GM19397 (cell line): ENCODE measurements around the gene GBP7.

Source experiments
- ATAC-seq: cut with Tn5 transposase; IDR thresholded peaks from one replicate; pipeline ENCODE4 v1.9.1; 2021; ENCODE audit warnings: mild to moderate bottlenecking, moderate library complexity; ENCODE audit not compliant: unreplicated experiment

The GBP7 gene

DNA sequence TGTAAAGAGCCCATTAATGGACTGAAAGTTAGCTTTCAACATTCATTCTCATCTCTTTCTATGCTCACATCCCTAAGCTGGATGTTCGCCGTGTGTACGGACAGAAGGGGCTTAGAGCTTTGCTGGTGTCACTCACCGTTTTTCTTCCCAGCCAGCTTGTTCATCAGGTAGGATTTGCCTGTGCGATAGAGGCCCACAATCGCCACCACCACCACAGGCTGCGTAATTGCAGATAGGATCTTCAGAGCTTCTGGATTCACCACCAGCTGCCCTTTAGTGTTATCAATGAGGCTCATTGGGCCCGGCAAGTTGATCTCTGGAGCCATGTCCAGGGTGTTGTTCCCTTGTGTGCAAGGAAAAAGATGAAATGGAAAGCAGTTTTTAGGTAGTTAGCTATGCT, 54.2 kb downstream of the GBP7 start:
- no peak for ATAC-seq

DNA sequence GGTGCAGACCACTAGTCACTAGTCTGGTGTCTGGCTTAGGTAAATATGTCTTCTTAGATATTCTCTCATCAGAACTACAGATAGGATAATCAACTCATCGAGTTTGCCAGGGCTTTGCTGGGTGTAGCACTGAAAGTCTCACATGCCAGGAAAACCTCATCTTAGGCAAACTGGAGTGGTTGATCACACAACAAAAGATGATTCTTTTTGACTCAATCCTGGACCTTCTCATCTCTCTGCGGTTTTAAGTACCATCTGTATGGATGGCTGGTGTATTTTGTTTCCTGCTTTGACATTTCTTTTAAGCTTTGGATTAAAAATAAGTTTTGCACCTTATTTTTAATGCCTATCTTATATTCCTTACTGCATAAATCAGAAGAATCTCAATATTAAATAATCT, 61.1 kb downstream of the GBP7 start:
- ATAC-seq = no peak

DNA sequence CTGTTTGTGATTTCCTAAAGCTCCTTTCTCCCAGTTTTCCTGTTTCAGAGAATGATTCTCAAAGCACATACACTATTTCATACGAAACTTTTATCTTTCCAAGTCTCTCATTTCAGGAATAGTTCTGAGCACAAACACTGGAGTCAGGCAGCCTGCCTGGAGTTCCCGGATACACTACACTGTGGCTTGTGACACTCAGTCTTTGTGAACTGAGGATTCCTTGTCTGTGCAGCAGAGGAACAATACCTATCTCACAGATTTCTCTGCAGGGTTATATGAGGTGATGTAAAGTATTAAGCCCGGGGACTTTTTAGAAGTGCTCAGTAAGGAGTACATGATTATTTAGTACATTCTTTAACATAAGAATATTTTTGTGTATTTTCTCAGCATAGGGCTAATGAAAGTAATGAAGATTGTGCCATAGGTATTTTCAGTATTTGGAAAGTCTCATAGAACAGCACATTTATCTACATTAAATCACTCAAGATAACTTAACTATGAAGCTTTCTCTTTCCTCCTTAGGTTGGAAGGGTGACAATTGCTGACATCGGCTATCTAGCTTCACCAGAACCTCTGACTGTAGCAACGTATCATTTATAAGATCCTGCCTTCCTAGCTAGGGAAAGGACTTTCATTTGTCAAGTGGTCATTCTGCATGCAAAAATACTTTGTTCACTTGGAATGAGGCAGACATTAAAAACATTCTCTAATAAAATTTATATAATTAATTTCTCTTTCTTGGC, 62.8 kb downstream of the GBP7 start:
- no peak for ATAC-seq

DNA sequence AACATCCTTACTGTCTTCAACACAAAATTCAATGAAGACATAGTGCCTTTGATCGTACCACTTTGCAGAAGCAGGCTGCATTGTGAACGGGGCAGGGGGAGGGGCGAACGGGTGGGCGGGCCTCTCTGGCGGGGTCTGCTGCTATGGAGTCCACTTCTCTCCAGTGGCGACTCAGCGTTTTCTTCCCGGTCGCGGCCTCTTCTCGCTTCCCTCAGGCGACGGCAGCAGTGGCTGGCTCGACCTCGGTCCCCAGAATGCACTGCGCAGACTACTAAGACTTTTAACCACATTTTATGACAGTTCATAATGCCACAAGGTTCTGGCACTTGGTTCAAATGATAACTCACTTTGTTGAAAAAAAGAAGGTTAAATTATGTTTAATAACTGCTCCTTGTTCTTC, 71.1 kb downstream of the GBP7 start:
- no peak for ATAC-seq

DNA sequence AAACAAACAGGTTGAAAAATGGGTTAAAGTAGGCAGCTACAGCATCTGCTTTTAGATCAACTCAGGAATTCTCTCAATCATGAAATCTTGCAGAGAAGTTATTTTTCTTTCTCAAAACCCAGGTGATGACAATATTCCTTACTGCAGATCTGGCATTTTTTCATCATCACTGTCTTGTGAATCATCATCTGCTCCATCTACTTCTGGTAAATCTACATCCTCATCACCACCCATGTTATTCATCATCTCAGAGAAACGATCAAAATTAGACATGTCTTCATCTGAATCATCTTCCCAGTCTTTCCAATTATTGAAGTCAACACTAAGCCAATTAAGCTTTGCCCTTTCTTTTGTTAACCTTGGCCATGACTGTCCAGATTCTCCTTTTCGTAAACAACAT, 71.7 kb downstream of the GBP7 start:
- ATAC-seq = no peak

DNA sequence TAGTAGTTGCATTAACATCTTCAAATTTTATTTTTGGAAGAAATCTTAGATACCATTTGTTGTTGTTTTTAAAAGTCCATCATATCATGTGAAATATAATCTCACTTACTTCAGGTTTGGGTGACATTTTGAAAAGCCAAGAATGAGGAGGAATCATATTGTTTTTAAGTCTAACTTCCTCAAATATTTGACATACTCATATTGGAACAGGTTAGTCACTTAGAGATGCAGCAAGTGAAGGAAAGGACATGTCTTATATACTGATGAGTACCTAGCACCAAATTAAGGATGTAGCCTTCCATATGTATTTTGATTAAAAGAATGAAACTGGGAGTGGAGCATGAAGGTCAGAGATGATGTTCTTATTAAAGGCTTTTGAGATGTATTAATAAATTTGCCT, 73.8 kb downstream of the GBP7 start:
- ATAC-seq = no peak

GRCh38 chr1:89100412-89100811, 75.4 kb downstream of the GBP7 start:
- no peak for ATAC-seq

DNA sequence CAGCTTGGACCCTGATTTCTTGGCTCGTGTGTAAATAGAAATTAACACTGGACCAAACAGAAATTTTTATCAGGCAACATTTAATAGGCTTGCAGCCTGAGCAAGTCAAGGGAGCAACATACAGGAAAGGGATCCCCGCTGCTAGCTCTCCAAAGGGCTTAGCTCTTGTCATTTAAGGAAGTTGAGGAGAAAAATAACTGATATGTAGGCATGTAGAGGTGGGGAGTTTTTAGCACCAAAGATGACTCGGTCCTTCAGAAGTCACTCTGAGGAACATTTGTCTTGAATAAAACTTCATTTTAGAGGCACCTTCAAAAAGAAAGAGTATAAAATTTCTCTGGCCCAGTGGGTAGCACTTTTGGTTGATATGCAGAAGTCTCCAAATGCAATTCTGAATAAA, 76.9 kb downstream of the GBP7 start:
- no peak for ATAC-seq

- ATAC-seq = no peak
Observed at GRCh38 chr1:89095737-89096136, 80.1 kb downstream of the GBP7 start.

DNA sequence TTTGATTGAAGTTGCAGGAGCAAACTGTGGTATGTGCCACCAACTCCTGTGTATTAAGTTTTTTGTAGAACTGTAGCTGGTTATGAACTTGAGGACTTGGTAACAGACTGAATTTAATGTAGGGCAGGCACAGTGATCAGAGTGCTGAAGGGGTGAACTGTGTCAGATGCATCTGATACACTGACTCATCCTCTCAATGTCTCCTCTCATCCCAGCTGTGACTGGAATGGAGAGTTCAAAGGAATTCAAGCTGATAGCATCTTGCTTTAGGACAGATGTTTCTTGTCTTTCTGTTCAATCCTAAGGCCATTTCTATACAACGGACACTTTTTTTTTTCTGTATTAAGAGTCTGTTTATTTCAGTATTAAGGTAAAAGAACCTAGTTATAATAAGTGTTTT, 85.8 kb downstream of the GBP7 start:
- ATAC-seq = no peak

GRCh38 chr1:89088572-89088971, 87.2 kb downstream of the GBP7 start:
- no peak for ATAC-seq

GRCh38 chr1:89087241-89087640, 88.6 kb downstream of the GBP7 start:
- no peak for ATAC-seq

- no peak for ATAC-seq
Observed at GRCh38 chr1:89085781-89086180, 90.0 kb downstream of the GBP7 start.
